HG03565 (cell line): ENCODE data around the gene ACTR5.
A peak's percentile ranks its signal among the peaks of the same experiment; 100 is the strongest.

Source experiments
- ATAC-seq: cut with Tn5 transposase; IDR thresholded peaks from one replicate; pipeline ENCODE4 v1.9.1; 2021; ENCODE audit warnings: mild to moderate bottlenecking, moderate library complexity; ENCODE audit not compliant: unreplicated experiment

Gene ACTR5

GRCh38 chr20:38728911-38729642, 19.2 kb upstream of the ACTR5 start:
- ATAC-seq, result no peak

DNA sequence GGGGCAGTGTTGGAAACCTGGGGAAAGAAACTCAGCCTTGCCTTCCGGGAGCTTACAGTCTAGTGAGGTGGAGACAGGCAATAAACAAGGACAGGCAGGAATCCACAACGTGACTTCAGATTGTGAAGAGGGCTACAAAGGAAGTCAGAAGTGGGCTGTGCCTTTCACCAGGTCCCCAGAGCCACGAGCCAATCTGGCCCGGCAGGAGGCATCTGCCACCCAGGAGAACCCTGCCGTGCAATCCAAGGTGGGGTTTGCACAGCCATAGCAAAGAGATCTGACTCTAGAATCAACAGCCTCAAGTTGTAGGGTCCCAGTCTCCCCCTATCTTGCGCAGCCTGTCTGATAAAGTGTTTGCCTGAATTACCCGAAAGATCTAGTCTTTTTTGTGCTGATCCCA, 18.5 kb upstream of the ACTR5 start:
- no peak for ATAC-seq

DNA sequence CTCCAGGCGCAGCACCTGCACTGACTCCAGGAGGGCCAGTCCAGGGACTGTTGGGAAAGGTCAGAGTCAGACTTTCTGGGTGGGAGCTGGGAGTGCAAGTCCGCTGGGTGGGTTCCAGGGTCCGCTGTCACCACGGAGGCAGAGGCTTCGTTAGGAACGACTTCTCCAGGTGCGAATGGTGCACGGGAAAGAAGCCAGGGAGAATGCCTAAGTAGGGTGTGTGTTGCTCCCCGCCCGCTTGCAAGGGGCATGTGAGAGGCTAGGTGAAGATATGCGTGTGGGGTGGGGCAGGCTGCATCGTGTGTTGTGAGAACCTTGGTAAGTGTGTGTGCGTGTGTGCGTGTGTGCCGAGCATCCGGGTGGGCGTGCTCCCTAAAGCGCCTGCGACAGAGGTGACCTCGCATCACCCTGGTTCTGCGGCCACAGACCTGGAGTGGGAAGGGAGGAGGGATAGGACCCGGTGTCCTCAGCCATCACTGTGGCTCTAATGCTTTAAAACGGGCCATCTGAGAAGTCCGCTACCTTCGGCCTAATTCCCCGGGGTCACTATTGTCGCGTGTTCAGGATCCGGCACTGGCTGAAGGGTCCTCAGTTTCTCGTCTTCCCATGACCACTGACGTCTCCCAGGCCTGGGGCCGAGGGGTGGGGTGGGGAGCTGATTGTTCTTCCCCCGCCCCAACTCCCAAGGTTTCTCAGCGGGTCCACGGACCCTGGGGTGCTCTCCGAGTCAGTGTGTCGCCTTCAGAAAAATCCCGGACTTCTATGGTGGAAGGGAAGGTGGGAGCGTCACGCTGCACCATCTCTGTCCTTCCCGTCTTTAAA, 17.9 kb upstream of the ACTR5 start:
- no peak for ATAC-seq

DNA sequence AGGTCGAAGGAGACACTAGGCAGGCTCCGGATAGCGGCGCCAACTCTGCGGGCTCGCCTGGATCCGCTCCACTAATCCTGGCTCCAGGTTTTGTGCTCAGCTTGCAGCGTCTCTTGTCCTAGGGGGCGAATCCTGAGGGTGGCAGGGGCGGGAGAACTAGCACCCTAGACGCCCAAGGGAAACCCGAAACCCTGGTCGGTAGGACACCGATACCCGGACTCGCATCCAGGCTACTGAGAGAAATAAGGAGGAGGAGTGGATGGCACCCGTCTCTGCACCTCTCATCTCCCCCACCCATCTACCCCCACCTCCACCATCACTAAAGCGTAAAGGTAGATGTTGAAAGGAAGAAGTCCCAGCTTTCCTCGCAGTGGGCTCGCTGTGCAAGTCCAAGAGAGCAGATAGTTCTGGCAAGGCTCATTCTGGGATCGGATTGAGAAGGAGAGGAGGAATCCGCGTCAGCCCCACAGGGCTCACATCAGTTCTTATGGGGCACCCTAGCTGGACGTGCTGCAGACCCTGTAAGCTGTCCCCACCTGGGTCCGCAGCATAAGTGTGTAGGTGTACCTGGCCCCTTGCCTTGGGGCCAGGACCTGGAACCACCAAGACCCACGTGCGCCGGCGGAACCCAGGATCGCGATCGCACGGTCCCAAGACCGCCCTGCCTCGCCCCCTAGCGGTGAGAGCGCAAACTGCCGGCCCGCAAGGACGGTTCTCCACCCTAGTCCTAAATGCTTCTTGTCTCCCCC, 17.1 kb upstream of the ACTR5 start:
- ATAC-seq, result peak; percentile 49

DNA sequence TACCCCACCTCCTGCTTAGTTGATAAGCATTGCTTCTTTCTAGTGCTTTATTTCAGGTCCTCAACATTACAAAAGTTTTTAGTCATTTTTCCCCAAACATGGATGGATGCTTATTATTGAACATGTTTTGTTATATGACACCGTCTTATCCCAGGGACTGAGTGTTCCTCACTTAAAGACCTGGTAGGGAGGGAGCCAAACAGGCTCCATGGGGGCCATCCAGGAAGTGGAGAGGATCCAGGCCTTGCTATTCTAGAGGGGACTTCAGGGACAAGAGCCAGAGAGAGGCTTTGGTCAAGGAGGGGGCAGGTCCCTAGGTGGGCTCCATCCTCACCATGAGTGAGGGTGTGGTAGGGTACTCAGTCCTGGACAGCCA, 16.5 kb upstream of the ACTR5 start:
- ATAC-seq, result no peak

DNA sequence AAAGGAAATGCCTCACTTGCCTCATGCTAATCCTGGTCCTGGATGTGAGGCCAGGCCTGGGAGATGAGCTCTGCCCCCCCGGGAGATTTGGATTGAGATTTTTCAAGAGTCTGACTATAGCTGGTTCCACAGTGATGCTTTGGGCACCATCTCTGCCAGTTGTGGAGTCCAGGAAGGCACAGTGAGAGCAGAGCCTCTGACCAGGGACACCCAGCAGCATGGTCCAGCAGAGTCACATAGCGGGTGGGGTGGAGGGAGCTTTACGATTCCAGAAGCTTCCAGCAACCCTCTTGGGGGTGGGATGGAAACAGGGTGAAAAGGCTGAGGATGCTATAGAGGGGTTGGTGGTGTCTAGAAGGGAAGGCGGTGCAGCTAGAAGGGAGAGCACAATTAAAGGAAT, 15.3 kb upstream of the ACTR5 start:
- ATAC-seq, result no peak

GRCh38 chr20:38735172-38735571, 13.1 kb upstream of the ACTR5 start:
- no peak for ATAC-seq

DNA sequence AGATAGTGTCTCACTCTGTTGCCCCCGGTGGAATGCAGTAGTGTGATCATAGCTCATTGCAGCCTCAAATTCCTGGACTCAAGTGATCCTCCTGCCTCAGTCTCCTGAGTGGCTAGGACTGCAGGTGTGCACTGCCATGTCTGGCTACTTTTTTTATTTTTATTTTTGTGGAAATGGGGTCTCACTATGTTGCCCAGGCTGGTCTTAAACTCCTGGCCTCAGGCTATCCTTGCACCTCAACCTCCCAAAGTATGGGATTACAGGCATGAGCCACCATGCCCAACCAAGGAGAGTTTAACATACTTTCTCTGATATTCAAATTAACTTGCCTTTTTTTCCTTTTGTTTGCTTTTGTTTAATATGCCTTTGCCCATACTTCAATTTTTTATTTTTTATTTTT, 10.4 kb upstream of the ACTR5 start:
- ATAC-seq, result no peak

GRCh38 chr20:38745757-38746156, 2.5 kb upstream of the ACTR5 start:
- no peak for ATAC-seq

DNA sequence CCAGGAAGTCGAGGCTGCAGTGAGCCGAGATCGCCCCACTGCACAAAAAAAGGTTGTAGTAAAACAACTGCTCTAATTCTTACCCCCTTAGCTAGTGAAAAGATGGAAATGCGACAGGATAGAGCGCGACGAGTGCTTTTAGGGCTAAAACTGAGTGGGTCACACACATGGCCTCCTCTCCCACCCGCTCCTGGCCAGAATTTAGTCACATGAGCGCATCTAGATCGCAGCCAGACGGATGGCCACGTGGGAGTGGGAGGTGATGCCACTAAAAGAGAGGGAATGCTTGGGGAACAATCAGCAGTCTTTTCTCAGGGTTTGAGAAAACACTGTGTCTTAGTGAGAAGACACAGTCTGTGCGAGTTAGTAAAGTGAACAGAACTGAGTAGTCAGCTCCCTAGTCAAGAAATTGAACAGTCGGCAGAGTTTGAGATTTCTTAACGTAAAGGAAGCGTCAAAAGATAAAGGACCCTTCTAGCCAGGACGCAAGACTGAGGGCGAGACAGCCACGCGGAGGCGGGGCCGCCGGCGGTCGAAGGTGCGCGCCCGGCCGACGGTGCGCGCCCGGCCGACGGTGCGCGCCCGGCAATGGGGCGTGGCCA, 664 bp upstream of the ACTR5 start:
- ATAC-seq, result no peak

GRCh38 chr20:38748861-38749149, 545 bp downstream of the ACTR5 start:
- ATAC-seq, result peak; percentile 14

DNA sequence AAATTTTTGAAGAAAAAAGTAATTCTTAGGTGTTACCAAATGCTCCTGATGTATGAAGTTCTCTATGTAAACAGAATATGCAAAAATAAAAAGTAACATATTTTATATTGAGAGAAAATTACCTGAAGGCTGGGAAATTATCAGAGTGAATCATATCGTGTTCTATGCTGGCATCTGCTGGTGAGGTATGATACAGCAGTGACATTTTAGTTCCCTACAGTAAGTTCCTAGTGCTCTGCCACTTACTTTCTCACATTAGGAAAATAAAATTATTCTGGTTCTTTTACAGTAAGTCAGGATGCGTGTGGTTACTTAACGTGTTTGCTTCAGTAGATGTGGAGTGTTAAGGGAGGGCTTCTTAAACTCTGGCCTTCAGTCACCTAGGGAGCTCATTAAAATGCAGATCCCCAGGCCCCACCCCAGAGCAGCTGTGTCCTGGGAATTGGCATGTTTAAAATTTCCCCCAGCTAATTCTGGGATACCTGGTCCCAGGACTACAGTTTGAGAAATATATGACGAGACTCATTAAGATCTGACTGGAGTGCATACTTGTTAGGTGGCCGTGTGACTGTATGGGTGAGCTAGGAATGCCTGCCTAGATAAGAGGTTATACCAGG, 3.2 kb downstream of the ACTR5 start:
- no peak for ATAC-seq

DNA sequence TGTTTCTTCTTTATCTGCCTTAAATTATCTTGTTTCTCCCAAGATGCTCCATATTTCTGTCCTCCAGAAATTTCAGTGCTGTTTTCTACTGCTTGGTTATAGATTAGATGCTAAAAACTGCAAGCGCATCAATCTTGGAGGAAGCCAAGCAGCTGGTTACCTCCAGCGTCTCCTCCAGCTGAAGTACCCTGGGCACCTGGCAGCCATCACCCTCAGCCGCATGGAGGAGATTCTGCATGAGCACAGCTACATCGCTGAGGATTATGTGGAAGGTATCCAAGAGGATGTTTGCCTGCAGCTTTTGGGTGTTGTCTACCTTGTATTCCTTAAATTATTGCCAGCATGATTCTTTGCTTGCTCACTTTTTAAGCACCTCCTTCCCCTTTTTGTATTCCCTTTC, 3.8 kb downstream of the ACTR5 start:
- ATAC-seq, result no peak

DNA sequence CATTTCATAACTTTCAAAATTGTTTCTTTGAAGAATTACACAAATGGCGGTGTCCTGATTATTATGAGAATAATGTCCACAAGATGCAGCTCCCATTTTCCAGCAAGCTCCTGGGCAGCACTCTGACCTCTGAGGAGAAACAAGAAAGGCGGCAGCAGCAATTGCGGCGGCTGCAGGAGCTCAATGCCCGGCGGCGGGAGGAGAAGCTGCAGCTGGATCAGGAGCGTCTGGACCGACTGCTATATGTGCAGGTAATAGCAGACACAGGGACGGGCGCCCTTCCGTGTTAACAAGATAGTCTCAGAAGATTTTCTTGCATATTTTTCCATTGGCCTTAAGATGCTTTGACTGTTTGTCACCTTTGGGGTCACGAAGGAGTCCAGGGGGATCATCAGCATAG, 6.7 kb downstream of the ACTR5 start:
- no peak for ATAC-seq

DNA sequence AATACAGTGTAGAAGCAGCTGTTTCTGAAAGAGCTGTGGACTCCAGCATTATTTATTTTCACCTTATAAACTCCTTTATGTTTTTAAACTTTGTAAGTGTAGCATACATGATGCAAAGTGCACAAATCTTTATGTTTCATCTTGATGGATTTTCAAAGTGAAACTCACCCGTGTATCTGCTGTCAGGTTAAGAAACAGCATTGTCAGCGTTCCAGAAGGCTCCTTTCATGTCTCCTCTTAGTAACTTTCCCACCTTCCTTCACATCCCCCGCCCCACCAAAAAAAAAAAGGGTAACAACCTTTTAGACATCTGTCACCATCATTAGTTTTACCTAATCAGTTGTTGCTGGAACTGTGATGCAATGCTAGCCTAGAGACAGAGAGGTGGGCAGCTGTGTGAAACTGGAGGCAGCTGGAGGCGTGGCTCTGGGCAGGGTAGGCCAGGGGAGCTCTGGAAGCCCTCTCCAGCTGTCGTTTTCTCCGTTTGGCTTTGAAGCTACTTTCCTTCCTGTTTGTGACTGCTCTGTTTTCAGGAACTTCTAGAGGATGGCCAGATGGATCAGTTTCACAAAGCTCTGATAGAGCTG, 7.2 kb downstream of the ACTR5 start:
- no peak for ATAC-seq

DNA sequence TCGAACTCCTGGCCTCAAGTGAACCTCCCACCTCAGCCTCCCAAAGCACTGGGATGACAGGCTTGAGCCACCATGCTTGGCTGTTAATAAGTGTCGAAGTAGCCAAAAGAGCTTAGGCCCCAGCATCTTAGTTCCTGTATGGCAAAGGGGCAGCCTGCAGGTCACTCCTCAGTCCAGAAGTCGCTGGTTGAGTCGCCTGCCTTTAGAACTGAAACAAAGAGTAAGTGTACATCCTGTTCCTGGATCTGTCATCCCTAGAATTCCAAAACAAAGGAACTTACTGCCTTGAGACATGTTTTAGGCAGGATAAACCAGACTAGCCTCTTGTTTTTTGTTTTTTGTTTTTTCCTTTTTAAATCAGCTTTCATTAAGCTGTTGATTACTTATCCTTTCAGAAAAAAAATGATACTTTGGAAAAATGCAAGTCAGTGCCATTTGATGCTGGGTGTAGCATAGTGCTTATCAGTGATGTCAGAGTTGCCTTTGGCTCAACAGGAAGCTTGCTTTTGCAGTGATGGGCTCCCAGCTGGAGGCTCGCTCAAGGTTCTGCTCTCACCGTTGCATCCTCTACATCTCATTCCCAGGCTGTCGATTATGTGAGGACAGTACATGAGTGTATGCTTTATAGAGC, 9.0 kb downstream of the ACTR5 start:
- ATAC-seq, result no peak

GRCh38 chr20:38759106-38759505, 10.8 kb downstream of the ACTR5 start:
- no peak for ATAC-seq

DNA sequence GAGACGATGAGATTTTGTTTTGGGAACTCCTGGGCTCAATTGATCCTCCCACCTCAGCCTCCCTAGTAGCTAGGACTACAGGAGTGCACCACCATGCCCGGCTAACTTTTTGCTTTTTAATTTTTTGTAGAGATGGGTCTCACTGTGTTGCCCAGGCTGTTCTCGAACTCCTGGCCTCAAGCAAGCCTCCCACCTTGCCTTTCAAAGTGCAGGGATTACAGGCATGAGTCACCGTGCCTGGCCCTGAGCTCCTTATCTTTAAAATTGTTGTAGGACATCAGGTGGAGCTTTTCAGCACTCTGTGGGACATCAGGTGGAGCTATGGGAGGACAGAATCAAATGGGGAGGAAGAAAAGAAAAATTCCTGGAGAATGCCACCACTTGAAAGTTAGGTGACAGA, 12.7 kb downstream of the ACTR5 start:
- ATAC-seq, result no peak

- no peak for ATAC-seq
These were observed 13.9 kb downstream of the ACTR5 start for GRCh38 chr20:38762174-38762573.

- ATAC-seq, result no peak
These were observed 15.4 kb downstream of the ACTR5 start for GRCh38 chr20:38763616-38764015.
